ENCODE results near the gene DGKD. TPM values are rescaled to one million over a fixed set of nuclear protein-coding genes. Genes with fewer than 3 reads are reported as not detected.

Gene DGKD
- total RNA-seq, 1 donor from 2014 or later = 17.7 TPM

DNA sequence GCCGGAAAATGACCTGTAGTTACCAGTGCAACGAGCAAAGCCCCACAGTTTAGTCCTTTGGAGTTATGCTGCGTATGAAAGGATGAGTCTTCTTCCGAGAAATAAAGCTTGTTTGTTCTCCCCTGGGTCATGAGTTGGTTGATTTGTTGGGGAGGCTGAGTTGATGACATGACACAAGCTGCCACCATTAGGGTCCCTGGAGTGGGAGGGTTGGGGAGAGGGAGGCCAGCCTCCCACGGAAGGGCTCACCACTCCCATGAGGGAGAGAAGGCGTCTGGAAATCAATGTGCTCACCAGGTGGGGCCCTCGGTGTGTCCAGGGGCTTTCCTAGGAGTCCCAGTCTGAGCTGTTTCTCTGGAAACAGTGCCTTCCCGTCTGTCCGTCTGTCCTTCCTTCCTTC is 7.4 kb upstream of the DGKD start:
- H3K27me3 ChIP-seq (ENCODE audit: insufficient read depth, low read length) = no peaks in the 10 kb centered on the region
- peaks cover 3% of the 10 kb centered on the region for H3K9me3 Mint-ChIP-seq (ENCODE audit: unreplicated experiment)
- no peak overlapping the region for H3K4me3 ChIP-seq (ENCODE audit: insufficient read depth, low read depth, low read length)
- no peaks in the 10 kb centered on the region for H3K79me2 ChIP-seq (ENCODE audit: insufficient read depth, low read length)
- no peaks in the 10 kb centered on the region for H3K36me3 ChIP-seq (ENCODE audit: insufficient read depth, low read length)
- no peak overlapping the region for H3K27ac ChIP-seq (ENCODE audit: low read depth, low read length)
- H3K27me3 Mint-ChIP-seq (ENCODE audit: low read depth, unreplicated experiment) = peaks cover 7% of the 10 kb centered on the region
- H4K20me1 ChIP-seq (ENCODE audit: insufficient read depth, low read length) = no peaks in the 10 kb centered on the region
- peaks cover 14% of the 10 kb centered on the region for H3K4me1 ChIP-seq (ENCODE audit: insufficient read depth, low read length)
- no peak overlapping the region for H3K4me3 Mint-ChIP-seq (ENCODE audit: unreplicated experiment)
- peaks cover 13% of the 10 kb centered on the region for H3K4me1 Mint-ChIP-seq (ENCODE audit: low read depth, unreplicated experiment)
- no peak for TF ChIP-seq EZH2 (IDR thresholded peaks at IDR 0.05; ENCODE audit: insufficient read depth, low read length)
- TF ChIP-seq, protein P1, sequence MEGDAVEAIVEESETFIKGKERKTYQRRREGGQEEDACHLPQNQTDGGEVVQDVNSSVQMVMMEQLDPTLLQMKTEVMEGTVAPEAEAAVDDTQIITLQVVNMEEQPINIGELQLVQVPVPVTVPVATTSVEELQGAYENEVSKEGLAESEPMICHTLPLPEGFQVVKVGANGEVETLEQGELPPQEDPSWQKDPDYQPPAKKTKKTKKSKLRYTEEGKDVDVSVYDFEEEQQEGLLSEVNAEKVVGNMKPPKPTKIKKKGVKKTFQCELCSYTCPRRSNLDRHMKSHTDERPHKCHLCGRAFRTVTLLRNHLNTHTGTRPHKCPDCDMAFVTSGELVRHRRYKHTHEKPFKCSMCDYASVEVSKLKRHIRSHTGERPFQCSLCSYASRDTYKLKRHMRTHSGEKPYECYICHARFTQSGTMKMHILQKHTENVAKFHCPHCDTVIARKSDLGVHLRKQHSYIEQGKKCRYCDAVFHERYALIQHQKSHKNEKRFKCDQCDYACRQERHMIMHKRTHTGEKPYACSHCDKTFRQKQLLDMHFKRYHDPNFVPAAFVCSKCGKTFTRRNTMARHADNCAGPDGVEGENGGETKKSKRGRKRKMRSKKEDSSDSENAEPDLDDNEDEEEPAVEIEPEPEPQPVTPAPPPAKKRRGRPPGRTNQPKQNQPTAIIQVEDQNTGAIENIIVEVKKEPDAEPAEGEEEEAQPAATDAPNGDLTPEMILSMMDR (IDR thresholded peaks at IDR 0.05; ENCODE audit: insufficient read depth, low read depth, low read length) = no peak
- H3K27ac Mint-ChIP-seq (ENCODE audit: unreplicated experiment) = no peak overlapping the region
- no peak overlapping the region for H3K9ac ChIP-seq (ENCODE audit: low read length)
- no peak overlapping the region for H2AFZ ChIP-seq (ENCODE audit: low read depth, low read length)
- no peak for DNase-seq (ENCODE audit: low read depth)
- FAIRE-seq = no peak
- H3K36me3 Mint-ChIP-seq (ENCODE audit: low read depth, unreplicated experiment) = no peaks in the 10 kb centered on the region
- no peak overlapping the region for H3K4me2 ChIP-seq (ENCODE audit: low read length)
- H3K9me3 ChIP-seq (ENCODE audit: insufficient read depth, low read depth, low read length) = no peaks in the 10 kb centered on the region

DNA sequence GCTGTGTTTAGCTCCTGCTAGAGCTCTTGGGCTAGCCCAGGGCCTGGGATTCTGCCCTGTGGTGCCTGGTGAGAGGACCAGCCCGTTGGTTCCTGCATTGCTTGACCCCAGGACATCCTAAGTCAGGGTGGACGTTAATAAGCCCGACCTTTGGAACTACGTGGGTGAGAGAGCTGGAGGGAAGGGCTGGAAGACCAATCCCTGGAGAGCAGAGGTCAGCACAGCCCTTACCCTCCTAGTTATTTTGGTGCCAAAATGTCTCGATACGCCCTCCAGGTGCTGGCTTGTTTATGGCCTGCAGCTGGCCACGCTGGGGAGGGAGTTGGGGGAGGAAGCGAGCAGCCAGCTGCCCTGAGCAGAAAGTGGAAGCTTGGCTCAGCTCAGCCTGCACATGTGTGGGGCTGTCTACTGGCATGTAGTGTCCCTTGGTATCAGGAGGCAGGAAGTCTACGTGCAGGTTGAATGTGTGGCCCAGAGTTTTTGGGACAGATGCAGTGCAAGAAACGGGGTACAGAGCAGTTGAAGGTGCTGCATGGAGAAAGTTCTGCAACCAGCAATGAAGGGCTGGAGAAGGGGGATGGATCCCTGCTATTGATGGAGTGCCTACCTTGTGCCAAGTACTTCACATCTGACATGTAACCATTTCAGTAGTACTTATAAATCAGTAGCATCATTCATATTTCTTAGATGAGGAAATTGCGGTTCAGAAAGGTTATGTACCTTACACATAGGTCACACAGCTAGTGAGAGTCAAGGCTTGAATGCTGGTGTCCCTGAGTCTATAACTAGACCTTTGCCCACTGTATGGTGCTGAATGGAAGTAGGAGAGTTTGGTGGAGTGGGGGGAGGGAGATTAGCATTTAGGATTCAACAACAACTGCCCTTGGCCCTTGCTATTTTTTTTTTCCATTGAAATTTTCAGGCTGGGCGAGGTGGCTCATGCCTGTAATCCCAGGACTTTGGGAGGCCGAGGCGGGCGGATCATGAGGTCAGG is 5.0 kb upstream of the DGKD start:
- FAIRE-seq = no peak
- Mint-ChIP-seq H3K4me1 (ENCODE audit: low read depth, unreplicated experiment) (peaks cover 24% of the 10 kb centered on the region), H3K27ac (ENCODE audit: unreplicated experiment) (no peak overlapping the region), H3K27me3 (ENCODE audit: low read depth, unreplicated experiment) (peaks cover 6% of the 10 kb centered on the region), H3K9me3 (ENCODE audit: unreplicated experiment) (peaks cover 6% of the 10 kb centered on the region), H3K4me3 (ENCODE audit: unreplicated experiment) (no peak overlapping the region), H3K36me3 (ENCODE audit: low read depth, unreplicated experiment) (peaks cover 5% of the 10 kb centered on the region)
- TF ChIP-seq, protein P1 (IDR thresholded peaks at IDR 0.05; ENCODE audit: insufficient read depth, low read depth, low read length) = no peak
- no peak for TF ChIP-seq EZH2 (IDR thresholded peaks at IDR 0.05; ENCODE audit: insufficient read depth, low read length)
- no peak overlapping the region for H2AFZ ChIP-seq (ENCODE audit: low read depth, low read length)
- H3K79me2 ChIP-seq (ENCODE audit: insufficient read depth, low read length) = no peaks in the 10 kb centered on the region
- no peak for DNase-seq (ENCODE audit: low read depth)
- H4K20me1 ChIP-seq (ENCODE audit: insufficient read depth, low read length) = no peaks in the 10 kb centered on the region
- H3K4me3 ChIP-seq (ENCODE audit: insufficient read depth, low read depth, low read length) = no peak overlapping the region
- H3K27me3 ChIP-seq (ENCODE audit: insufficient read depth, low read length) = no peaks in the 10 kb centered on the region
- H3K27ac ChIP-seq (ENCODE audit: low read depth, low read length) = no peak overlapping the region
- H3K4me2 ChIP-seq (ENCODE audit: low read length) = no peak overlapping the region
- no peaks in the 10 kb centered on the region for H3K9me3 ChIP-seq (ENCODE audit: insufficient read depth, low read depth, low read length)
- H3K9ac ChIP-seq (ENCODE audit: low read length) = no peak overlapping the region
- H3K36me3 ChIP-seq (ENCODE audit: insufficient read depth, low read length) = no peaks in the 10 kb centered on the region
- peaks cover 20% of the 10 kb centered on the region for H3K4me1 ChIP-seq (ENCODE audit: insufficient read depth, low read length)

DNA sequence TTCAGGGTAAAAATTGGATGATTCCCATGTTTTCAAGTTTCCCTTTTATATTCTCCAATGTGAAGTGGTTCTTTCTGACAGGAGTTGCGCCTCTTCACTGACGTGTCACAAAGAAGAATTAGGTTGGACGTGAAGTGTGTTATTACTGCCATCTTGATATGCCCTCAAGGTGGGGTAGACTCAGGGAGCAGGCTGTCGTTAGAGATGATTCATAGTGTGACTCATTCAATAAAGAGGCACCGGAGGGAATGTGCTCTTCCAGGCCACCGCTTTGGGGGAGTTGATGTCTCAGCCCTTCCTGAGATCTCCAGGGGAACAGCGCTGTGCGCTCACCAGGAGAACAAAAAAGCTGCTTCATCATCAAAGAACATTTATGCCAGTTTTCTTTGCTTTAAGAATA is 3.6 kb upstream of the DGKD start:
- Histone ChIP-seq H3K9ac (ENCODE audit: low read length) (no peak overlapping the region), H3K79me2 (ENCODE audit: insufficient read depth, low read length) (peaks cover 9% of the 10 kb centered on the region), H3K4me3 (ENCODE audit: insufficient read depth, low read depth, low read length) (peak overlapping the region; percentile 32), H3K27ac (ENCODE audit: low read depth, low read length) (peak overlapping the region; percentile 67), H3K4me2 (ENCODE audit: low read length) (peak overlapping the region; percentile 71), H4K20me1 (ENCODE audit: insufficient read depth, low read length) (peaks cover 8% of the 10 kb centered on the region), H3K4me1 (ENCODE audit: insufficient read depth, low read length) (peaks cover 27% of the 10 kb centered on the region), H3K36me3 (ENCODE audit: insufficient read depth, low read length) (no peaks in the 10 kb centered on the region), H3K27me3 (ENCODE audit: insufficient read depth, low read length) (no peaks in the 10 kb centered on the region), H3K9me3 (ENCODE audit: insufficient read depth, low read depth, low read length) (no peaks in the 10 kb centered on the region), H2AFZ (ENCODE audit: low read depth, low read length) (peak overlapping the region; percentile 14)
- Mint-ChIP-seq H3K27me3 (ENCODE audit: low read depth, unreplicated experiment) (peaks cover 6% of the 10 kb centered on the region), H3K27ac (ENCODE audit: unreplicated experiment) (peak overlapping the region; percentile 51), H3K4me1 (ENCODE audit: low read depth, unreplicated experiment) (peaks cover 24% of the 10 kb centered on the region), H3K36me3 (ENCODE audit: low read depth, unreplicated experiment) (peaks cover 5% of the 10 kb centered on the region), H3K9me3 (ENCODE audit: unreplicated experiment) (peaks cover 6% of the 10 kb centered on the region), H3K4me3 (ENCODE audit: unreplicated experiment) (no peak overlapping the region)
- FAIRE-seq (peak; percentile 79), DNase-seq (ENCODE audit: low read depth) (peak; percentile 88)
- TF ChIP-seq, protein P1 (IDR thresholded peaks at IDR 0.05; ENCODE audit: insufficient read depth, low read depth, low read length) = no peak
- no peak for TF ChIP-seq EZH2 (IDR thresholded peaks at IDR 0.05; ENCODE audit: insufficient read depth, low read length)
